HEK293 (cell line): ENCODE measurements around the gene NPEPL1.

Experiments
- CTCF ChIA-PET: fragments of 350-600 bp; formaldehyde crosslinking; extraction: SDS; loops from one replicate; lab custom pipeline; 2021; ENCODE audit warnings: antibody characterized with exemption; lab: Yijun Ruan, JAX
- POLR2A ChIA-PET: fragments of 300-600 bp; formaldehyde crosslinking; extraction: SDS; loops from one replicate; lab custom pipeline; 2020; ENCODE audit warnings: antibody characterized with exemption, inconsistent platforms; lab: Yijun Ruan, JAX
- H3K27ac ChIP-seq: fragments of 200-500 bp; sonication (Bioruptor generic); 2 replicates; pipeline ENCODE4 v1.5.1; 2014; ENCODE audit warnings: low read depth, low read length, control low read depth, inconsistent platforms; ENCODE audit errors: extremely low read depth
- H3K36me3 ChIP-seq, 2 experiments: fragments of 200-500 bp in 1 of 2; sonication (Bioruptor generic) in 1 of 2; 1 replicate in 1 of 2; 2 replicates in 1 of 2; pipeline ENCODE4 v1.5.1; 2014 to 2017; ENCODE audit warnings: inconsistent platforms in 2 of 2, low read length in 2 of 2; ENCODE audit not compliant: control insufficient read depth in 2 of 2, insufficient read depth in 1 of 2
- H3K4me1 ChIP-seq: fragments of 200-500 bp; sonication (Bioruptor generic); 2 replicates; pipeline ENCODE4 v1.5.1; 2014; ENCODE audit warnings: mild to moderate bottlenecking, low read length, inconsistent platforms; ENCODE audit not compliant: control insufficient read depth, insufficient read depth
- H3K4me3 ChIP-seq: 2 replicates; pipeline ENCODE4 v1.5.1; 2011; ENCODE audit warnings: low read depth, mild to moderate bottlenecking, control low read depth, low read length, moderate library complexity
- H3K9me3 ChIP-seq: fragments of 200-500 bp; sonication (Bioruptor generic); 2 replicates; pipeline ENCODE4 v1.5.1; 2014; ENCODE audit warnings: low read depth, low read length, inconsistent platforms; ENCODE audit not compliant: control insufficient read depth, insufficient read depth
- KLF8 ChIP-seq: fragments of 450-650 bp; formaldehyde crosslinking; IDR thresholded peaks from 2 replicates; pipeline ENCODE4 v1.5.1; 2016; ENCODE audit warnings: missing biosample characterization, missing genetic modification characterization
- SCRT2 ChIP-seq: fragments of 450-650 bp; formaldehyde crosslinking; IDR thresholded peaks from 2 replicates; pipeline ENCODE4 v1.5.1; 2016; ENCODE audit warnings: missing biosample characterization, missing genetic modification characterization
- ZBTB21 ChIP-seq: fragments of 450-650 bp; formaldehyde crosslinking; IDR thresholded peaks from 2 replicates; pipeline ENCODE4 v1.5.1; 2017; ENCODE audit warnings: missing biosample characterization, missing genetic modification characterization
- ZEB2 ChIP-seq: fragments of 450-650 bp; formaldehyde crosslinking; IDR thresholded peaks from 2 replicates; pipeline ENCODE4 v1.5.1; 2016; ENCODE audit warnings: missing biosample characterization, missing genetic modification characterization
- ZIC2 ChIP-seq: fragments of 450-650 bp; formaldehyde crosslinking; IDR thresholded peaks from 2 replicates; pipeline ENCODE4 v1.5.1; 2016; ENCODE audit warnings: missing biosample characterization, missing genetic modification characterization
- ZNF184 ChIP-seq: fragments of 450-650 bp; IDR thresholded peaks from 2 replicates; pipeline ENCODE4 v1.5.1; 2018; ENCODE audit warnings: missing biosample characterization, mild to moderate bottlenecking, missing genetic modification characterization
- ZNF19 ChIP-seq: fragments of 450-650 bp; formaldehyde crosslinking; IDR thresholded peaks from 2 replicates; pipeline ENCODE4; 2016; ENCODE audit warnings: missing biosample characterization, missing genetic modification characterization, low read depth
- ZNF239 ChIP-seq: fragments of 450-650 bp; formaldehyde crosslinking; IDR thresholded peaks from 2 replicates; pipeline ENCODE4 v1.5.1; 2016; ENCODE audit warnings: missing biosample characterization, missing genetic modification characterization
- ZNF248 ChIP-seq: fragments of 450-650 bp; formaldehyde crosslinking; IDR thresholded peaks from 2 replicates; pipeline ENCODE4 v1.5.1; 2017; ENCODE audit warnings: missing biosample characterization, missing genetic modification characterization
- ZNF530 ChIP-seq: fragments of 450-650 bp; formaldehyde crosslinking; IDR thresholded peaks from 2 replicates; pipeline ENCODE4 v1.5.1; 2016; ENCODE audit warnings: low read depth, missing biosample characterization, missing genetic modification characterization
- ZNF571 ChIP-seq: fragments of 450-650 bp; formaldehyde crosslinking; IDR thresholded peaks from 2 replicates; pipeline ENCODE4 v1.5.0; 2017; ENCODE audit warnings: missing biosample characterization, missing genetic modification characterization
- ZNF791 ChIP-seq: fragments of 450-650 bp; formaldehyde crosslinking; IDR thresholded peaks from 2 replicates; pipeline ENCODE4 v1.5.1; 2016; ENCODE audit warnings: missing biosample characterization, missing genetic modification characterization
- TF ChIP-seq, protein P1 (sequence below): fragments of 450-650 bp; formaldehyde crosslinking; IDR thresholded peaks from 2 replicates; pipeline ENCODE4 v1.5.1; 2016; ENCODE audit warnings: missing biosample characterization, missing genetic modification characterization
- TF ChIP-seq, protein P2 (sequence below): fragments of 450-650 bp; formaldehyde crosslinking; IDR thresholded peaks from 2 replicates; pipeline ENCODE4 v1.5.1; 2017; ENCODE audit warnings: missing biosample characterization, mild to moderate bottlenecking, missing genetic modification characterization, moderate library complexity
- TF ChIP-seq, protein P3 (sequence below): fragments of 450-650 bp; formaldehyde crosslinking; IDR thresholded peaks from 2 replicates; pipeline ENCODE4 v1.5.1; 2016; ENCODE audit warnings: missing biosample characterization, missing genetic modification characterization
- TF ChIP-seq, protein P4 (sequence below): fragments of 450-650 bp; formaldehyde crosslinking; IDR thresholded peaks from 2 replicates; pipeline ENCODE4 v1.5.1; 2016; ENCODE audit warnings: missing biosample characterization, missing genetic modification characterization

NPEPL1 gene

DNA sequence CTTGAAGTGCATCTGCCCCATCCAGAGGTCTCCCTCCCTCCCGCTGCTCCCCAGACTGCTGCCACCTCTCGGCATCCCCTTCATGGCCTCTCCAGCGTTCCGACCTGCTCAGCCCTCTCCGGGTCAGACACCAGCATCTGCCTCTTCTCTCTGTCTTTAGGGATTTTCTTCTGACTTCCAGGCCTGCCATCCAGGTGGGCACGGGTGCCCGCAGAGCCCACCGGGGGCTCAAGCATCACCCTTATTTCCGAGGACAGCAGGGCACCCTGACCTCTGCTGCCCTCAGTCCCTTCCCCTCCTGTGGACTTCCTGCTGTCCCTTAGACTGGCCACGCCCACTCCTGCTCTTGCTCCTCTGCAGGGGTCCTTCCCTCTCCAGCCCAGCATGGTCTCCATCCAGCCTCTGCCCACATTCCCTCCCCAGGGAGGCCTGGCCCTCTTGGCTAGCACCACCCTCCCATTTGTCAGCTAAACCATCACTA, 3.3 kb downstream of the NPEPL1 start:
- no peaks in the 10 kb centered on the region for H3K9me3 ChIP-seq
- H3K4me3 ChIP-seq, result no peak overlapping the region
- H3K27ac ChIP-seq, result no peak overlapping the region
- ChIA-PET POLR2A (no interaction called here), CTCF (no interaction called here)
- no peaks in the 10 kb centered on the region for H3K4me1 ChIP-seq
- TF ChIP-seq KLF8 (tag by site-specific recombination) (no peak), ZIC2 (tag by site-specific recombination) (peak; percentile 91)
- H3K36me3 ChIP-seq, result peaks cover 0 to 45% of the 10 kb centered on the region in 2 experiments; a peak in 2 of 3 replicates

DNA sequence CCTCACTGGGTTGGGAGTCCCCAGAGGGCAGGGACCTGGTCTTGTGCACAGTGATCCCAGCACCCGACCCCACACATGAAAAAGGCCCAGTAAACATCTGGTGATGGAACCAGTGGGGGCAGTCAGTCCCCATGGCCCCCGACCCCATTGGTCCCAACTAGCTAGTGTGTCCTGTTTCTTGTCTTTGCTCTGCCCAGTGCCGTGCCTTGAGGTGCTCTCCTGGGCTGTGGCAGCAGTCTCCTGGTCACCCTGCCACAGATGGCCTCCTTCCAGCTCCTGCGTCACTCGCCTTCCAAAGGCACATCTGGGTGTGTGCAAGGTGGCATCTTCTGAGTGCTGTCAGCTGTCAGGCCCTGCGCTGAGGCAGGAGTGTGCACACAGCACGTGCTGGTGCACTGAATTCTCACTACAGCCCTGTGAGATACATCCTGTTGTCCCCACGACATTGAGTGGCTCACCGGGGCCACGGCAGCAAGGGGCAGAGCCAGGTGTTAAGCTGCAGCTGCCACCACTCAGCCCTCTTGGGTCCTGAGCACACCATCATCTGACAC, 3.9 kb downstream of the NPEPL1 start:
- ChIA-PET POLR2A (no interaction called here), CTCF (interaction anchor here (0.6 kb wide), 1 partner anchor 526 kb away, joined by 3 read pairs; no protein-coding TSS in a partner anchor)
- Histone ChIP-seq H3K27ac (no peak overlapping the region), H3K36me3 (peaks cover 0 to 46% of the 10 kb centered on the region in 2 experiments; a peak in 2 of 3 replicates), H3K4me1 (no peaks in the 10 kb centered on the region), H3K9me3 (no peaks in the 10 kb centered on the region), H3K4me3 (no peak overlapping the region)
- TF ChIP-seq ZNF530 (tag by site-specific recombination) (no peak), SCRT2 (no peak), ZNF248 (no peak), ZBTB21 (tag by site-specific recombination) (no peak), ZNF19 (tag by site-specific recombination) (no peak), ZNF571 (no peak), ZNF184 (tag by site-specific recombination) (no peak), ZNF791 (tag by site-specific recombination) (no peak), ZNF239 (no peak), ZEB2 (no peak)
- TF ChIP-seq, protein P1, sequence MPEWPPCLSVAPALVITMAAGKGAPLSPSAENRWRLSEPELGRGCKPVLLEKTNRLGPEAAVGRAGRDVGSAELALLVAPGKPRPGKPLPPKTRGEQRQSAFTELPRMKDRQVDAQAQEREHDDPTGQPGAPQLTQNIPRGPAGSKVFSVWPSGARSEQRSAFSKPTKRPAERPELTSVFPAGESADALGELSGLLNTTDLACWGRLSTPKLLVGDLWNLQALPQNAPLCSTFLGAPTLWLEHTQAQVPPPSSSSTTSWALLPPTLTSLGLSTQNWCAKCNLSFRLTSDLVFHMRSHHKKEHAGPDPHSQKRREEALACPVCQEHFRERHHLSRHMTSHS (tag by site-specific recombination), result no peak
- TF ChIP-seq, protein P2, sequence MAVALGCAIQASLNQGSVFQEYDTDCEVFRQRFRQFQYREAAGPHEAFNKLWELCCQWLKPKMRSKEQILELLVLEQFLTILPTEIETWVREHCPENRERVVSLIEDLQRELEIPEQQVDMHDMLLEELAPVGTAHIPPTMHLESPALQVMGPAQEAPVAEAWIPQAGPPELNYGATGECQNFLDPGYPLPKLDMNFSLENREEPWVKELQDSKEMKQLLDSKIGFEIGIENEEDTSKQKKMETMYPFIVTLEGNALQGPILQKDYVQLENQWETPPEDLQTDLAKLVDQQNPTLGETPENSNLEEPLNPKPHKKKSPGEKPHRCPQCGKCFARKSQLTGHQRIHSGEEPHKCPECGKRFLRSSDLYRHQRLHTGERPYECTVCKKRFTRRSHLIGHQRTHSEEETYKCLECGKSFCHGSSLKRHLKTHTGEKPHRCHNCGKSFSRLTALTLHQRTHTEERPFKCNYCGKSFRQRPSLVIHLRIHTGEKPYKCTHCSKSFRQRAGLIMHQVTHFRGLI (tag by site-specific recombination), result no peak
- TF ChIP-seq, protein P3, sequence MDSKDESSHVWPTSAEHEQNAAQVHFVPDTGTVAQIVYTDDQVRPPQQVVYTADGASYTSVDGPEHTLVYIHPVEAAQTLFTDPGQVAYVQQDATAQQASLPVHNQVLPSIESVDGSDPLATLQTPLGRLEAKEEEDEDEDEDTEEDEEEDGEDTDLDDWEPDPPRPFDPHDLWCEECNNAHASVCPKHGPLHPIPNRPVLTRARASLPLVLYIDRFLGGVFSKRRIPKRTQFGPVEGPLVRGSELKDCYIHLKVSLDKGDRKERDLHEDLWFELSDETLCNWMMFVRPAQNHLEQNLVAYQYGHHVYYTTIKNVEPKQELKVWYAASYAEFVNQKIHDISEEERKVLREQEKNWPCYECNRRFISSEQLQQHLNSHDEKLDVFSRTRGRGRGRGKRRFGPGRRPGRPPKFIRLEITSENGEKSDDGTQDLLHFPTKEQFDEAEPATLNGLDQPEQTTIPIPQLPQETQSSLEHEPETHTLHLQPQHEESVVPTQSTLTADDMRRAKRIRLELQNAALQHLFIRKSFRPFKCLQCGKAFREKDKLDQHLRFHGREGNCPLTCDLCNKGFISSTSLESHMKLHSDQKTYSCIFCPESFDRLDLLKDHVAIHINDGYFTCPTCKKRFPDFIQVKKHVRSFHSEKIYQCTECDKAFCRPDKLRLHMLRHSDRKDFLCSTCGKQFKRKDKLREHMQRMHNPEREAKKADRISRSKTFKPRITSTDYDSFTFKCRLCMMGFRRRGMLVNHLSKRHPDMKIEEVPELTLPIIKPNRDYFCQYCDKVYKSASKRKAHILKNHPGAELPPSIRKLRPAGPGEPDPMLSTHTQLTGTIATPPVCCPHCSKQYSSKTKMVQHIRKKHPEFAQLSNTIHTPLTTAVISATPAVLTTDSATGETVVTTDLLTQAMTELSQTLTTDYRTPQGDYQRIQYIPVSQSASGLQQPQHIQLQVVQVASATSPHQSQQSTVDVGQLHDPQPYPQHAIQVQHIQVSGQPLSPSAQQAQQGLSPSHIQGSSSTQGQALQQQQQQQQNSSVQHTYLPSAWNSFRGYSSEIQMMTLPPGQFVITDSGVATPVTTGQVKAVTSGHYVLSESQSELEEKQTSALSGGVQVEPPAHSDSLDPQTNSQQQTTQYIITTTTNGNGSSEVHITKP, result no peak
- TF ChIP-seq, protein P4, sequence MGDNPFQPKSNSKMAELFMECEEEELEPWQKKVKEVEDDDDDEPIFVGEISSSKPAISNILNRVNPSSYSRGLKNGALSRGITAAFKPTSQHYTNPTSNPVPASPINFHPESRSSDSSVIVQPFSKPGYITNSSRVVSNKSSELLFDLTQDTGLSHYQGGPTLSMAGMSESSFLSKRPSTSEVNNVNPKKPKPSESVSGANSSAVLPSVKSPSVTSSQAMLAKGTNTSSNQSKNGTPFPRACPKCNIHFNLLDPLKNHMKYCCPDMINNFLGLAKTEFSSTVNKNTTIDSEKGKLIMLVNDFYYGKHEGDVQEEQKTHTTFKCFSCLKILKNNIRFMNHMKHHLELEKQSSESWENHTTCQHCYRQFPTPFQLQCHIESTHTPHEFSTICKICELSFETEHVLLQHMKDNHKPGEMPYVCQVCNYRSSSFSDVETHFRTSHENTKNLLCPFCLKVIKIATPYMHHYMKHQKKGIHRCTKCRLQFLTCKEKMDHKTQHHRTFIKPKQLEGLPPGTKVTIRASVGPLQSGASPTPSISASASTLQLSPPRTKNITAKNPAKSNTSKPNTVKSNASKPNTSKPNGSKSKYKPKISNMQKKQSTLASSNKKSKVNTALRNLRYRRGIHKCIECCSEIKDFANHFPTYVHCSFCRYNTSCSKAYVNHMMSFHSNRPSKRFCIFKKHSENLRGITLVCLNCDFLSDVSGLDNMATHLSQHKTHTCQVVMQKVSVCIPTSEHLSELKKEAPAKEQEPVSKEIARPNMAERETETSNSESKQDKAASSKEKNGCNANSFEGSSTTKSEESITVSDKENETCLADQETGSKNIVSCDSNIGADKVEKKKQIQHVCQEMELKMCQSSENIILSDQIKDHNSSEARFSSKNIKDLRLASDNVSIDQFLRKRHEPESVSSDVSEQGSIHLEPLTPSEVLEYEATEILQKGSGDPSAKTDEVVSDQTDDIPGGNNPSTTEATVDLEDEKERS (tag by site-specific recombination), result no peak
